NCI-H82 treated with DMSO at 0.1 percent for 48 hours (cell line): ENCODE measurements around the gene PSIP1.
"Not testable (repeated sequence)": the region's sequence is repeated elsewhere in the genome, so short reads cannot be mapped to it uniquely, and the experiment has no call there.

ENCODE experiments used
- DNase-seq: peaks from one replicate; lab custom pipeline; 2025; ENCODE audit not compliant: unreplicated experiment; lab: John Stamatoyannopoulos, UW

Gene PSIP1

DNA sequence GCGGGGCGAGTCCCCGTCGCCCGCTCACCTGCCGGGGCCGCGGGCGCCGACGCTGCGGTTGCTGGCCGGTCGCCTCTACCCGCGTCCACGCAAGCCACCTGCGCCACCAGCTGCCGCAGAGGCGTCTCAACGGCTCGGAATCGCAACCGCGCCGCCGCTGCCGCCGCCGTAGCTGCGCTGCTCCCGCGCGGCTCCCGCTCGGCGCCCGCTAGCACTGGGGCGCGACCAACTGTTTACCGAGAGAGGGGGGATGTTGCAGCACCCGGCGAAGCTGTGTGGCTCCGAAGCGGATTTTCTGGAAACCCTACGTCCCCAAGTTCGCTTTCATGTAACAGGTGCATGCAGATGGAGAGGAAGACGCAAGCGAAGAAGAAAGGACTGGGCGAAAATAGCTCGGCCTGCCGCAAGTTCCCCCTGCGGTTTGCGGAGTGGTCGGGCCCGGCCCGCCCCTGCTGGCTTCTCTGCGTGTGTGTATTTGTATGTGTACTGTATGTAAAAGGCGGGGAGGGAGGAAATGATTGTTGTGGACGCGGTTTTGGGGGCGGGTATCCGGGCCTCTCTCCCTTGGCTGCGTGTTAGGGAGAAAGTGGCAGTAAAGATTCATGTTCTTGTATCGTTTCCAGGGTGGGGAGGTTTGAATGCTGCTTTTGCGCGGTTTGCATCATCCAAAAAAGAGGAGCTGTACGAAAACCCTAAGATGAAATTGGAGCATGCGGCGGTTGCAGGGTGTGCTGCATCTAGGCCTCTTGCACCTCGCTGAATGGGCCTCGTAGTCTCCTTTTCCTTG is at the start of gene PSIP1:
Gene PSIP1 (minus strand): TSS at position 182 of the 787 bp plus-strand sequence. CDS start 782 bp downstream, outside the sequence.
- DNase-seq, result peak; percentile 62

DNA sequence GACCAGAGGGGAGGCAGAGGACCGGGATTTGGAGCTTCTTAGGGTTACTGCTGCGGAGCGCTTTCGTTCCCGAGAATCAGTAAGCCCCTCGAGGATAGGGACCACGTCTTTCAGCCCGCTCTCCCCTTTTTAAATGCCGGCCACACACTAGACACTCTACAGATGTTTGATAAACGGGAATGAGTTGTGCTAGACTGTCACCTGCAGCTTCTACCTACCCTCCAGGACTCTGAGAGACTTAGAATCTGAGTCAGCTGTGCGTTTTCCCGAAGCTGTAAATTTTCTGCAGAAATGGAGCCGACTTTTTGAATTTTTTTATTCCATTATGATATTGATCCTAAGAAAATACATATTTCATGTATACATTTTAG is 42.7 kb upstream of the PSIP1 start:
- DNase-seq, result no peak

DNA sequence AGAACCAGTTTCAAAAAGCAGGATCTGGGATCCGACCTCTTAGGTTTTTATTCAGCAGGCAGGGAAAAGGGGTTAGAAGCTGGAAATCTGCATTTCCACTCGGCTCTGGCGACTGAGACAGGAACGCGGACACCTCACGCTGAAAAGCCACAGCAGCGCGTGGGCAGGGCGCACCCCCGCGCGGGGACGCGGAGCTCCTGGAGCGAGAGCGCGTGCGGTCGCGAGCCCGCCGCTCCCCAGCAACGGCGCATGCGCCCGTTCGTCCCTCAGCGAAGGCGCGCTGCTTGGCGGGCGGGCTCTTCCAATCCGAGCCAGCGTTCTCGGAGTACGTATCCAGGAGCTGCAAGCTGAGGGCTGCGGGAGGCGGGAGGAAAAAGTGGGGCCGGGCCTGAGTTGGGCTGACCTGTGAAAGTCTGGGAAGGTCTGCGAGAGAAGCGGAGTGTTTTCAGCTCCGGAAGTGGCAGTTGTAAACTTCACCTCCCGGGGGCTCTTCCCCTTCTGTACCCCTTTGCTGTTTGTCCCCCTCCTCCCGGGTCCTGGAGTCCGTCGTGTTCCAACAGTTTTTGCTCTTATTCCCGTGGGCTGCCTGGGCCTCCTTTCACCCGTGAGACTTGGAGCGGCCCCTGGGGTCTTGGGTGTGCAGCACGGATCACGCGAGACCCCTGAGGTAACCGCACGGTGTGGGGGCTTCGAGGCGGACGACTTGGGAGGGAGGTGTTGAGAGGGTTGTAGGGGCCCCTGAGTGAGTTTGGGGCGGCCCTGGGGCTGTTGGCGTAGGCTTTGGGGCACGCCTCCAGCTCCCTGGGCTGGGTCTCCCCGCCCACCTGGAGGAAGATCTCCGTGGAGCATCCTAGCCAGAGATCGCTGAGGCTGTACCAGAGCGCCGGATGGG is 42.1 kb upstream of the PSIP1 start, which contains the start of gene CCDC171:
Gene CCDC171 (plus strand): TSS at position 408 of the 892 bp plus-strand sequence. CDS start 11,046 bp downstream, outside the sequence.
- peak; percentile 76 for DNase-seq

DNA sequence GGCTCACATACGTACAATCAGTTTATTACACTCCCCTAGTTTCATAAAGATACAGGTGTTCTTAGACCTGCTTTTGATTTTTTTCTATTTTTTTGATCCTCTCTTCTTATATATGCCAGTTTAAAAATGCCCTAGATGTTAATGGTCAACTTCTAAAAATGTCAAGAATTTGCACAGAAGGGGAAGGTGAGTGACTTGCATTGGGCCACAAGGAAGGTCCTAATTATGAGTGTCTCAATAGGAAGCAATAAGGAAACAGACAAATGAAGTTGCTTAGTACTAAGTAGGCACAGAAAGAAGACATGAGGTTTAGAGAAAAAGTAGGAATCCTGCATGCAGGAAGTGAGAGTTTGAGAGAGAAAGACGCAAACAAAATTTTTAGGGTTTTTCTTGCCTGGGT is 38.8 kb upstream of the PSIP1 start:
- no peak for DNase-seq

DNA sequence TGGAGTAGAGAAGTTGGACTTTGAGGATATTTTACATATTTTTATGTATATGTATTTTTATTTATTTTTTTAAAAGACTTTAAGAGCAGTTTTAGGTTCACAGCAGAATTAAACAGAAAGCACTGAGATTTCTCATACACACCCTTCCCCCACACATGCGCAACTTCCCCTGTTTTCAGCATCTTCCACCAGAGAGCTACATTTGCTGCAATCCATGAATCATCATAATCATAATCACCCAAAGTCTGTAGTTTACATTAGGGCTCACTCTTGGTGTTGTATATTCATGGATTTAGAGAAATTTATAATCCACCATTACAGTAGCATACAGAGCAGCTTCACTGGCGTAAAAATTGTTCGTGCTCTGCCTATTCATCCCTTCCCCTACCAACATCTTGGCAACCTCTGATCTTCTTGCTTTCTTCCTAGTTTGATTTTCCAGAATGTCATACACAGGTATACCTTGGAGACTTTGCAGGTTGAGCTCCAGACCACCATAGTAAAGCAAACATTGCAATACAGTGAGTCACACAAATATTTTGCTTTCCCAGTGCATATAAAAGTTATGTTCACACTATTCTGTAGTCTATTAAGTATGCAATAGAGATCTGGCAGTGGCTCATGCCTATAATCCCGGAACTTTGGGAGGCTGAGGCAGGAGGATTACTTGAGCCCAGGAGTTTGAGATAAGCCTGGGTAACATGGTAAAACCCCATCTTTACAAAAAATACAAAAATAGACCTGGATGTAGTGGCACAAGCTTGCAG is 32.5 kb upstream of the PSIP1 start:
- no peak for DNase-seq

DNA sequence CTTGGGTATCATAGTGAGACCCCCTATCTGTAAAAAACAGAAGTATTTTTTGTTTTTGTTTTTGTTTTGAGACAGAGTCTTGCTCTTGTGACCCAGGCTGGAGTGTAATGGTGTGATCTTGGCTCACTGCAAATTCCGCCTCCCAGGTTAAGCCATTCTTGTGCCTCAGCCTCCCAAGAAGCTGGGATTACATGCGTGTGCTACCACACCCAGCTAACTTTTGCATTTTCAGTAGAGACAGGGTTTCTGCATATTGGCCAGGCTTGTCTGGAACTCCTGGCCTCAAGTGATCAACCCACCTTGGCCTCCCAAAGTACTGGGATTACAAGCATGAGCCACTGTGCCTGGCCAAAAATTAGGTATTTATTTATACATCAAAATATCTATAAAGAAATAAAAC is 31.9 kb upstream of the PSIP1 start:
- DNase-seq, result no peak

DNA sequence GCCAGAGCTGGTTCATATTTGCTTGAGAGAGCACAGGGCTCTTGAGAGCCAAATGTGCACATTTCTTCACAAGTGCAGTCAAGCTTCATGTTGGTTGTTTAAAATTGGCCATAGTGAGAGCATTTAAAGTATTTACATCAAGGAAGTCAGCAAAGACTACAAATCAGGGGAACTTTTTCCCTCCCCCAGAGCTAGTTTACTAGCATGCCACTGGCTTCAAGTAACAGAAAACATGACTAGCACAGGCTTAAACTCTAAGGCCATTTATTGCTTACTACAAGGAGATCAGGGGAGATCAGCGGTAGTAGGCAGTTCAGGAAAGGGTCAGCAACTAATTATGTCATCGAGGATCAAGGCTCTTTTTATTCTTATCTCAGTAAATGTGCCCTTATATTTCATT is 31.1 kb upstream of the PSIP1 start:
- no peak for DNase-seq

DNA sequence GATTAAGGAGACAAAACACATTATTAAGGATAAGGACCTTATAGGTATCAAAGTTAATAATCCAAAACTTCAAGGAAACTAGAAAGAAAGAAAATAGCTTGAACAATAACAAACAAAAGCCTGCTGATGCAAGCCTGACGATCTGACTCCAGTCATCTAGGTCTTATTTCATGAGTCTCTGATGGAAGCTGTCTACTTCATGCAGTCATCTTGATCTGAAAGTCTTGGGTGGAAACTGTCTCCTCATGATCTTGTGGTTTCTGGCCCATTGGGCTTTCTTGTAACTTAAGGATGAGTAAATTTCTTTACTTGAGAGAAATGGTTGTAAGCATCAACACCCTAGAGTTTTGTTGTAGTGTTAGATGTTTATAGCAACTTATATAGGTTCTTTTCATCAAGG is 20.6 kb upstream of the PSIP1 start:
- DNase-seq, result no peak

DNA sequence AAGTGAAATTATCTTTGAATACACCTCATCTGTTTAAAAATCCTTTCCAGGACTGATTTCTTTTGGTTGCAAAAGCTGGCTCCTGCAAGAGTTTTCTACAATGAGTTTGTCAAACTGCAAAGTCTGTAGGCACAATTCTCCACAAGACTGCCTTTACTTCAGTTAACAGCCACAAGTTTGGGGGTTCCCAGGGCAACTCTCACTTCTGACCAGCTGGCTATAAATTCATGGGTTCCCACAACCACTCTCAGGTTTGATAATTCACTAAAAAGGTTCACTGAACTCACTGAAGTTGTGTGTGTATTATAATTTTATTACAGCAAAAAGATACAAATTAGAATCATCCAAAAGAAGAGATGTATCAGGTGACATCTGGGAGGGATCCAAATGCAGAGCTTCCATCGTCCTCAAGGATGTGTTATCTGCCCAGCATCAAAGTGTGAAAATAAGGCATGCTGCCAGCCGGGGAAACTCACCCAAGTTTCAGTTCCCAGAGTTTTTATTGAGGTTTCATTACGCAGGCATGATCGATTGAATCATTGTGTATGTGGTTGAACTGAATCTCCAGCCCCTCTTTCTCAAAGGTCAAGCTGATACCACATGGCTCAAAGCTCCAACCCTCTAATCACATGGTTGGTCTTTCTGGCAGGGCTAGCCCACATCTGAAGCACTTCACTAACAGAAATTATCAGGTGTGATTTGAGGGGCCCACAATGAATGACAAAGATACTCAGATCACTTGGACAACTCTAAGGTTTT is 19.0 kb upstream of the PSIP1 start:
- no peak for DNase-seq

DNA sequence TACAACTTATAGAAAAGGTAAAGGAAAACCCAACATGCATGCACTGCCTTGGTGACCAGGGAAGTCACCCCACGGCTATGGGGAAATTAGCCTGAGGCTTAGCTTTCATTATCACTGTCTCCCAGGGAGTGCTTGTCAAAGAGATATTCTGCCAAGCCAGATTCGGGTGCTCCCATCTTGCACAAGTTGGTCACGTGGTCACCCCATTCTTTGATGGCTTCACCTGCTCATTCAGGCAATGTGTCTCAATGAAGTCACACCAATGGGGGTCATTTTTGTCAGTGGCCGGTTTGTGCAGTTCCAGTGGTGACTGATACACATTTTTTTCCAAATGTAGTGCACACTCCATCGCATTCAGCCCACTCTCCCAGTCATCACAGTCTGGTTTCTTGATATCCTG is 16.3 kb upstream of the PSIP1 start:
- not testable (repeated sequence) for DNase-seq

DNA sequence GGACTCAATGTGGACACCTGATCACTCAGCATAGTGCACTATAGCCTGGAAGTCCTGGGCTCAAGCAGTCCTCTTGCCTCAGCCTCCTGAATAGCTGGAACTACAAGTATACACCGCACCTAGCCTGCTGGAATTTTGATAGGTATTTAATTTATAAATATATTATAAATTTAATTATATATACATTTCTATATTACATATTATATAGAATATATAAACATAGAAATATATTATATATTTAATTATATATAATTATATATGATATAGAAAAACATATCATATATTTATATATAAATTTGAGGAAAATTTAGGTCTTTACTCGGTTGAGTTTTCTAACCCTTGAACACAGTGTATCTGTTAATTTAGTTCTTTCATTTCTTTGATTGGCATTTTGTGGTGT is 15.2 kb upstream of the PSIP1 start:
- no peak for DNase-seq

DNA sequence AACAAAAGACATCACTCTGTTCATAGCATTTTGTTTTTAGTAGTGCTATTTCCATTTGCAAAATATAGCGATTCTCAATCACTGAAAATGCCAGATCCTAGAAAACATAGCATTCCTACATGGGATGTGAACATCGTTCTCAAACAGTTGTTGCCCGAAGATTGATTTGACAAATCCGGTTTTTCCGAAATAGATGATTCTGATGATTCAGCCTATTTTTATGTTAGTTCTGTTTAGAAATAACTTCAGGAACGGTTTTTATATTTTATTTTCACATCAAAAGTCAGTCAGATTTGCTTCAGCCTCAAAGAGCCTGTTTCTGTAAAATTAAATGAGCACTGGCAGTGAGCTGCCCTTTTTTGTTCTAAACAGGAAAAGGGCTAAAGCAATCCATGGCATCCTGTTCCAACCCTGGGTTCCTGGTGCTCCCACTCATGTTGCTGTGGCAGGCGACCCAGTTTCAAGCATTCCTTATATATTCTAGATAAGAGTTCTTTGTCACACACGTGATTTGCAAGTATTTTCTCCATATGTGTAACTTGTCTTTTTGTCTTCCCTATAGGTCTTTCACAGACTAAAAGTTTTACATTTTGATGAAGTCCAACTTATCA is 14.2 kb upstream of the PSIP1 start:
- DNase-seq, result no peak

DNA sequence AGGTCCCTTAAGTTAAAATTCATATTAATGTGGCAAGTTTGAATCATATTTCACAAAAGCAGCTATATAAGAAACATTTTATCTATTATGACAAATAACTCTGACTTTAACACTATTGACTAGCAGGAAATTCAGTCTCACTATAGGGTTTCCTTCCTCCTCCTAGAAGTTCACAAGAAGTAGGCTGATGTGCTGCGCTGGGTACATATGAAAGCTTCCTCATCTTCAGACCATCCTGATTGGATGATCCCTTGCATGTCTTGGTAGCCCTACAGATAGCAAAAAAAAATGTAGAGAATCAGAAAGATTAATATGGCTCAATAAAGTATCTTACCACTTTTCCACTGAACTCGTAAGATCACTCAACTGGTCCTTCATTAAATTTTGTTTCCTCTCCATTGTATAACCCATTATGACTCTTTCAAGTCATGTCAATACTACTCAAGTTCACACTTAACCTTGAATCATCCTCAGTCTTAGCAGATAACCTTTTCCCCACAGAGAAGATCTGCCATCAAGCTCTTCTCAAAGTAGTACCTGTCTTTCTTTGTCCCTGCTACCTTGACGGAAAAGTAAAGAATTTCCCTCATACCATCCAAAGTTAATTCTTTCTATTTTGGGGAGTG is 11.5 kb upstream of the PSIP1 start:
- DNase-seq, result no peak

DNA sequence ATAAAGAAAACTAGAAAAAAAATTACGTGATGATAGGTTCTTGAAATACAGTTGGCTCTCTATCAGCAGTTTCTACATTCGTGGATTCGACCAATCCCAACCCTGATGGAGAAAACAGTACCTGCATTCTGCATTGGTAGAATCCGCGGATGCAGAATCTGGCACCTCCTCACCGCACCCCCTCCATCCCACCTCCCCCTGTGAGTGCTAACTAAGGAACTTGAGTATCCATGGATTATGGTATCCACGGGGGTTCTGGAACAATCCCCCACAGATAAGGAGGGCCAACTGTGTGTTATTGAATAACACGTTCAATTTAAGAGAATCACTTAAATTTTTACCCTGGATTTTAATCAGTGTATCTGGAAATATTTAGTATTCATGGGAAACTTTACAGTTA is 10.5 kb upstream of the PSIP1 start:
- DNase-seq, result no peak

DNA sequence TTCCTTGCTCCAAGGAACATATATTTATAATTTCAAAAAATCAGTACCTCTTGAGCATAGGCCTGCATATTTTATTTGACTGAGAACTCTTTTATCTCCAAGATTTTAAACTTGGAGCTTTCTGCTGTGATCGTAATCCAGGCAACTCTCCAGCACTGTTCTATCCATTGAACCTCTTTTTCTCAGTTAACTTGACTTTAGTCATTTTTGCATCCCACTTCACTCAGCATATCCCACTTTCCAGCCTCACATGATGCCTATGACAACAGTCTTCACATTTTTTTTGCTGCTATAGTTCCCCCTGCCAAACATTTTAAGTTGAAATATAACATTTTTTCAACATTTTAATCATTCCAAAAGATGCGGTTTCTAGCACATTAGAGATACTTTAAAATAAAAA is 9.1 kb upstream of the PSIP1 start:
- no peak for DNase-seq

DNA sequence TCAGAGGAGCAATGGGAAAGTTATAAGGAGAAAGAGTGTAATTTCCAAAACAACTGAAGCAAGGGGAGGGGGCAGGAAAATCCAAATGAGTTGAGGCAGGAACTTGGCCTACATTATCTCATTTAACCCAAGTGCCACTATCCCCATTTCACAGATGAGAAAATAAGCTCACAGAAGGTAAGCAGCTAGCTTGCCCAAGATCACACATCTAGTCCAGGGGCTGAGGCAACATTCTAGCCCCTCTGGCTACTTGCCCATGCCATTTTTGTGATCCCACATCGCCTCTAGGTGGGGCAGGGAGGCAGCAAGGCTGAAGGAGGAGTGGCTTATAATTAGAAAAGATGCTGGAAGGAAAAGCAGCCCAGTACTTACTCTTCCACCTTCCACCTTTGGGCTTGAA is 2.6 kb upstream of the PSIP1 start:
- peak; percentile 4 for DNase-seq

DNA sequence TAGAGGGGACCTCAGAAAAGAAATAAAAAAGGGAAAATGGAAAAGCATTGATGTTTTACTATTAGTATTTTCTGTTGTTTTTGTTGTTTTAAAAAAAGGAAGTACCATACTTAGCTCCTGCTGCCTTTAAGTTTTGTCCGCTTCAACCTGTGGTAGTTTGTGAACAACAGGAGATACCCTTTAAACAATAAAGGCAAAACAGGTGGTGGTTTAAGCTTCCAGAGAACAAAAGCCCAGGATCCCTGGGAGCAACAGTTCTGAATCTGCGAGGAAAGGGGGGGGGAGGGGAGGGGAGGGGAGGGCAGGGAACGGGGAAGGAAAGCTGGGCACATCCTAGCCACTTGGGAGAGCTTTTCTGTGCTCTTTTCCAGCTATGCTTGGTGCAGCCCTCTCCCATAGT is 2.1 kb upstream of the PSIP1 start:
- no peak for DNase-seq

DNA sequence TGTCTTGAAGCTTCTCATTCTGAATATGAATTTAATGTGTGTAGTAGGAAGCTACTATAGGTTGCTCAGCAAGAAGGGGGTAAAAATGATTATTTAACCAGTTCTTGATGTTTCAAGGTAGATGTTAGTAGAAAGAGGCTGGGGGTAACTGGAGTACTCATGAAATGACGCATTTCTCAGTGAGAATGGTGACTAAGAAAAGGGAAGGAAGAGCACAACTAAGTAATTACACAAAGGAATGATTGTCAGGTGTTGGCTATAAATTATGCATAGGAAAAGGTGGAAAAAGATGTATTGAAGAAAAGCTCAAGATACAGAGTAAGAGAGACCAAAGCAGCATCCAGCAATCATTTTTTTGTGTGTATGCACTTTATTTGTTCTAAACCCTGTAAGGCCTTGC is 1.4 kb upstream of the PSIP1 start:
- peak; percentile 10 for DNase-seq

DNA sequence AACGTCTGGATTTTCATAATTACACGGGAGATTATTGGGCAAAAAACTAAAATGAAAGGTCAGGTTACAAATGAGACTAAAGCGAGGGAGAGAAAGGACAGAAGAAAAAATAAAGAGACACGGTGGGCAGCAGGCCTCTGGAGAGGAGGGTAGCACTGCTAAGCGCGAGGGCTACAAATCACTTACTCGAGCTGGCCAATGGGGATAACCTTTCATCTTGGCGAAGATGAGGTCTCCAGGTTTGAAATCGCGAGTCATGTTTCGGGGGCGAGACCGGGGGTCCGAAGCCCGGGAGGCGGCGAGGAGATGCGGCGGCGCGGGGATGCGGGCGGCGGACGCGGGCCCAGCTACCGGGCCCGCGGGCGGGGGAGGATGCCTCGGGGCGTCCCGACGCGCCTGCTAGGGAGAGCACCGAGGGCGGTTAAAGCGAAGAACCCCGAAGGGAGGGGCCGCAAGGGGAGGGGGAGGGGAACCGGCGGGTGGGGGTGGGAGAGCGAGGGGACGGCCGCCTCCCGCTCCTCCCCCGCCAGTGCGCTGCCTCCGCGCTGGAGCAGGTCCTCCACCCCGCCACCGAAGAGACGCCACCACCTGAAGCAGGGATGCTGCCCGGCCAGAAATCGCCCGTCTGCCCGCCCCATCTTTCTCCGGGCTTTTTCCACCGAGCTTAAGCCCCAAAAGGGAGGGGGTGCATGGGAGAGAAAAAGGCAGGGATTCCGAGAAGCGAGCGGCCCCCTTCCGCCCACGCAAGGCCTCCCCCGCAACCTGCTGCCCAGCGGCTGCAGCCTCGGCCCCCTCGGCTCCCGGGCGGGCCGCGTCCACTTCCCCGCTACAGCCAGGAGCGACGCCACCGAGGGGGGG is 610 bp downstream of the PSIP1 start:
- DNase-seq, result no peak
